H7 (cell line): Measurements from ENCODE around the gene HLA-A. TPM values are rescaled to one million over a fixed set of nuclear protein-coding genes. Genes with fewer than 3 reads are reported as not detected.
"Not testable (repeated sequence)": the region's sequence is repeated elsewhere in the genome, so short reads cannot be mapped to it uniquely, and the experiment has no call there.

ENCODE experiments used
- DNase-seq: peaks from one replicate; pipeline ENCODE4 v3.0.0; 2012
- H3K27me3 ChIP-seq: 2 replicates; pipeline ENCODE4 v1.6.0; 2011; ENCODE audit warnings: mild to moderate bottlenecking, low read length; ENCODE audit not compliant: control insufficient read depth, insufficient read depth
- H3K36me3 ChIP-seq: replicated peaks from 2 replicates; pipeline ENCODE4 v1.5.1; 2011; ENCODE audit warnings: low read length; ENCODE audit not compliant: control insufficient read depth, insufficient read depth
- H3K4me3 ChIP-seq: 2 replicates; pipeline ENCODE4 v1.5.1; 2011; ENCODE audit warnings: low read depth, mild to moderate bottlenecking, control low read depth, low read length, moderate library complexity; ENCODE audit not compliant: insufficient read depth
- total RNA-seq: library from RNA; depleted of rRNA; stranded (reverse); fragments of >200 nt; shearing (Covaris generic); gene quantifications from 2 replicates; pipeline ENCODE4 v1.2.3, GENCODE V29; 2014

Gene HLA-A
- total RNA-seq, 1 experiment from 2014 or later, result 55.5 TPM

GRCh38 chr6:29925321-29925720, 17.0 kb upstream of the HLA-A start:
- DNase-seq, result no peak
- Histone ChIP-seq H3K4me3 (no peak overlapping the region), H3K36me3 (no peaks in the 10 kb centered on the region), H3K27me3 (peaks cover 4% of the 10 kb centered on the region)

DNA sequence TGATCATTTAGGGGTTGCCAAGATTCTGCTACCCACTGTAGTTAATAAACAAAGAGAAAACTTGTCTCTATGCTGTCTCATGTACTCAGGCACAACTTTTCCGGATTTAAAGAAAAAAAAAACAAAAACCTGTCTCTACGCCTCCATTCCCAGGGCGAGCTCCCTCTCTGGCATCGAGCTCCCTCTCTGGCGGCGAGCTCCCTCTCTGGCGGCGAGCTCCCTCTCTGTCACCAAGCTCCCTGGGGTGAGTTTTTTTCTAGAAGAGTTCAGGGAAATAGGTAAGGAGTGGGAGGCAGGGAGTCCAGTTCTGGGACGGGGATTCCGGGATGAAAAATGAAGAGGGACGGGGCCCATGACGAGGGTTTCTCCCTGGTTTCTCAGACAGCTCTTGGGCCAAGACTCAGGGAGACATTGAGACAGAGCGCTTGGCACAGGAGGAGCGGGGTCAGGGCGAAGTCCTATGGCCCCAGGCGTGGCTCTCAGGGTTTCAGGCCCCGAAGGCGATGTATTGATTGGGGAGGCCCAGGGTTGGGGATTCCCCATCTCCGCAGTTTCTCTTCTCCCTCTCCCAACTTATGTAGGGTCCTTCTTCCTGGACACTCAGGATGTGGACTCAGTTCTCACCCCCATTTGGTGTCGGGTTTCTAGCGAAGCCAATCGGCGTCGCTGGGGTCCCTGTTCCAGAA, 16.5 kb upstream of the HLA-A start:
- peak; percentile 41 for DNase-seq
- H3K4me3 ChIP-seq, result peak overlapping the region; percentile 42
- H3K27me3 ChIP-seq, result peaks cover 4% of the 10 kb centered on the region
- H3K36me3 ChIP-seq, result no peaks in the 10 kb centered on the region

DNA sequence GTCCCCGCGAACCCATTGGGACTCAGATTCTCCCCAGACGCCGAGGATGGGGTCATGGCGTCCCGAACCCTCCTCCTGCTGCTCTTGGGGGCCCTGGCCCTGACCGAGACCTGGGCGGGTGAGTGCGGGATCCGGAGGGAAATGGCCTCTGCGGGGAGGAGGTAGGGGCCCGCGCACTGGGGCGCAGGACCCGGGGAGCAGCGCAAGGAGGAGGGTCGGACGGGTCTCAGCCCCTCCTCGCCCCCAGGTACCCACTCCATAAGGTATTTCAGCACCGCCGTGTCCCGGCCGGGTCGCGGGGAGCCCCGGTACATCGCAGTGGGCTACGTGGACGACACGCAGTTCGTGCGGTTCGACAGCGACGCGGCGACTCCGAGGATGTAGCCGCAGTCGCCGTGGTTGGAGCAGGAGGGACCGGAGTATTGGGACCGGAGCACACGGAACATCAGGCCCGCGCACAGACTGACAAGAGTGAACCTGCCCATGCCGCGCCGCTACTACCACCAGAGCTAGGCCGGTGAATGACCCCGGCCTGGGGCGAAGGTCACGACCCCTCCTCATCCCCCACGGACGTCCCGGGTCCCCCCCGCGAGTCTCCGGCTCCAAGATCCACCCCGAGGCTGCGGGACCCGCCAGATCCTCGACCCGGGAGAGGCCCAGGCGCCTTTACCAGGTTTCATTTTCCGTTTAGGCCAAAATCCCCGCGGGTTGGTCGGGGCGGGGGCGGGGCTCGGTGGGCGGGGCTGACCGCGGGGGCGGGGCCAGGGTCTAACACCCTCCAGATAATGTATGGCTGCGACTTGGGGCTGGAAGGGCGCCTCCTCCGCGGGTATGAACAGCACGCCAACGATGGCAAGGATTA, 15.7 kb upstream of the HLA-A start:
- peak; percentile 58 for DNase-seq
- Histone ChIP-seq H3K4me3 (peak overlapping the region; percentile 42), H3K36me3 (no peaks in the 10 kb centered on the region), H3K27me3 (peaks cover 4% of the 10 kb centered on the region)

GRCh38 chr6:29927275-29927569, 15.1 kb upstream of the HLA-A start:
- Histone ChIP-seq H3K4me3 (peak overlapping the region; percentile 22; the same call in 1 of the 2 replicates), H3K27me3 (peaks cover 4% of the 10 kb centered on the region), H3K36me3 (no peaks in the 10 kb centered on the region)
- DNase-seq, result no peak

DNA sequence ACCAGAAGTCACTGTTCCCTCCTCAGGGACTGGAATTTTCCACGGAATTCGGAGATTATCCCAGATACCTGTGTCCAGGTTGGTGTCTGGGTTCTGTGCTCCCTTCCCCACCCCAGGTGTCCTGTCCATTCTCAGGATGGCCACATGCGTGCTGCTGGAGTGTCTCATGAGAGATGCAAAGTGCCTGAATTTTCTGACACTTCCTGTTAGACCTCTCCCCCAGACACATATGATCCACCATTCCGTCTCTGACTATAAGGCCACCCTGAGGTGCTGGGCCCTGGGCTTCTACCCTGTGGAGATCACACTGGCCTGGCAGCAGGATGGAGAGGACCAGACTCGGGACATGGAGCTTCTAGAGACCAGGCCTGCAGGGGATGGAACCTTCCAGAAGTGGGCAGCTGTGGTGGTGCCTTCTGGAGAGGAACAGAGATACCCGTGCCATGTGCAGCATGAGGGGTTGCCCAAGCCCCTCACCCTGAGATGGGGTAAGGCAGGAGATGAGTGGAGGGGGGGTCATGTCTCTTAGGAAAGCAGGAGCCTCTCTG, 14.4 kb upstream of the HLA-A start:
- Histone ChIP-seq H3K4me3 (no peak overlapping the region), H3K36me3 (no peaks in the 10 kb centered on the region), H3K27me3 (peaks cover 4% of the 10 kb centered on the region)
- DNase-seq, result no peak

DNA sequence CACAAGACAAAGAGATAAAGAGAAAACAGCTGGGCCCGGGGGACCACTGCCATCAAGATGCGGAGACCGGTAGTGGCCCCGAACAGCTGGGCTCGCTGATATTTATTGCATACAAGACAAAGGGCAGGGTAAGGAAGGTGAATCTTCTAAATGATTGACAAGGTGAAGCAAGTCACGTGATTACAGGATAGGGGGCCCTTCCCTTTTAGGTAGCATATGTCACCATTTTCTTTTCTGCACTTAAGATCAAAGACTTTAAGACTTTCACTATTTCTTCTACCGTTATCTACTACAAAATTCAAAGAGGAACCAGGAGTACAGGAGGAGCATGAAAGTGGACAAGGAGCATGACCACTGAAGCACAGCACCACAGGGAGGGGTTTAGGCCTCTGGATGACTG, 12.3 kb upstream of the HLA-A start:
- H3K36me3 ChIP-seq, H3K4me3 ChIP-seq, DNase-seq, H3K27me3 ChIP-seq: not testable (repeated sequence)

DNA sequence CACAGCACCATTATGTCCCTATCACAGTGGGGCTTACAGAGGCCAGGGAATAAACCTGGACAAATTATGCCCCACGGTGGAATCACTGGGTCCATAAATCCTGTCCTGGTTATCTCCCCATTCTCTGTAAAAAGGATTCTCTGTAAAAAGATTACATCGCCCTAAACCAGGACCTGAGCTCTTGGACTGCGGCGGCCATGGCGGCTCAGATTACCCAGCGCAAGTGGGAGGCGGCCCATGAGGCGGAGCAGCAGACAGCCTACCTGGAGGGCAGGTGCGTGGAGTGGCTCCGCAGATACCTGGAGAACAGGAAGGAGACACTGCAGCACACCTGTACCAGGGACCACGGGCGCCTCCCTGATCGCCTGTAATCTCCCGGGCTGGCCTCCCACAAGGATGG, 8.4 kb upstream of the HLA-A start:
- H3K4me3 ChIP-seq, result no peak overlapping the region
- DNase-seq, result no peak
- H3K27me3 ChIP-seq, result no peaks in the 10 kb centered on the region
- no peaks in the 10 kb centered on the region for H3K36me3 ChIP-seq

GRCh38 chr6:29935273-29935955, 6.9 kb upstream of the HLA-A start:
- DNase-seq, result no peak

GRCh38 chr6:29938746-29939508, 3.4 kb upstream of the HLA-A start:
- no peaks in the 10 kb centered on the region for H3K36me3 ChIP-seq
- DNase-seq, result no peak

More at GRCh38 chr6:29935273-29935955, 6.9 kb upstream of the HLA-A start:
- H3K36me3 ChIP-seq, result no peaks in the 10 kb centered on the region
- no peaks in the 10 kb centered on the region; the same call in 1 of the 2 replicates for H3K27me3 ChIP-seq
- H3K4me3 ChIP-seq, result no peak overlapping the region

DNA sequence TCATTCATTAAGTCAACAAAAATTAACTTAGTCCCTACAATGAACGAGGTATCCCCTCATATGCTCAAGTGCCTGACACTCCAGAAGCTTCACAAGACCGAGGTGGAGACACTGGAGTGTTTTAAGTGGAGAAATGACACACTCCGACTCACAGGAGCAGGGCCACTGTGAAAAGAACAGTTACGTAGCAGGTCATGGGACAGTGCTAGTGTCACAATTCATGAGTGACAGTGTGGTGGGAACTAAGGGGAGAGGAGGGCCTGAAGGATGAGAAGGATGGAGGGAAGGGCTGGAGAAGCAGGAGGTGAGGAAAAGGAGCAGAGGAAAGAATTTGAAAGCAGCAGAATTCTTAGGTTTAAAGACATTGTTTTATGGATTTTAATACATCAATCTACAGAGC, 1.3 kb upstream of the HLA-A start:
- Histone ChIP-seq H3K4me3 (no peak overlapping the region), H3K27me3 (peaks cover 10% of the 10 kb centered on the region; the same call in 1 of the 2 replicates), H3K36me3 (peaks cover 6% of the 10 kb centered on the region; the same call in 1 of the 2 replicates)
- no peak for DNase-seq

More at GRCh38 chr6:29938746-29939508, 3.4 kb upstream of the HLA-A start:
- Histone ChIP-seq H3K4me3 (no peak overlapping the region), H3K27me3 (peaks cover 10% of the 10 kb centered on the region; the same call in 1 of the 2 replicates)

- Histone ChIP-seq H3K27me3 (peaks cover 10% of the 10 kb centered on the region; the same call in 1 of the 2 replicates), H3K4me3 (no peak overlapping the region), H3K36me3 (peaks cover 6% of the 10 kb centered on the region; the same call in 1 of the 2 replicates)
- DNase-seq, result no peak
These were observed 861 bp upstream of the HLA-A start for GRCh38 chr6:29941471-29941870.

- no peak for DNase-seq
- peaks cover 10% of the 10 kb centered on the region; the same call in 1 of the 2 replicates for H3K27me3 ChIP-seq
- H3K4me3 ChIP-seq, result peak overlapping the region; percentile 51
- H3K36me3 ChIP-seq, result peaks cover 6% of the 10 kb centered on the region; the same call in 1 of the 2 replicates
These were observed 437 bp upstream of the HLA-A start for GRCh38 chr6:29941916-29942274.

- peak; percentile 43 for DNase-seq
- peak overlapping the region; percentile 51 for H3K4me3 ChIP-seq
- H3K27me3 ChIP-seq, result peaks cover 10% of the 10 kb centered on the region; the same call in 1 of the 2 replicates
- peaks cover 6% of the 10 kb centered on the region; the same call in 1 of the 2 replicates for H3K36me3 ChIP-seq
These were observed 978 bp downstream of the HLA-A start for GRCh38 chr6:29943053-29943966.
